Forelimb muscle (tissue), 1 donor: ENCODE measurements around the gene SPI1. TPM values are rescaled to one million over a fixed set of nuclear protein-coding genes. Genes with fewer than 3 reads are reported as not detected.
A peak's percentile ranks its signal among the peaks of the same experiment; 100 is the strongest.

Source experiments
- DNase-seq: peaks from one replicate; pipeline ENCODE4 v3.0.0-alpha.2; 2013; ENCODE audit warnings: low read depth
- polyA plus RNA-seq: library from polyadenylated mRNA; unstranded; fragments of 120-200 nt; gene quantifications from one replicate; pipeline ENCODE4 v1.2.1, GENCODE V29; 2013; ENCODE audit not compliant: insufficient read length

SPI1 gene
- polyA plus RNA-seq, result 6.7 TPM

GRCh38 chr11:47378010-47378835 lies at the start of gene SPI1:
Gene SPI1 (minus strand): TSS chr11:47378547. CDS start chr11:47378353, 194 bp downstream.
- no peak for DNase-seq

GRCh38 chr11:47426062-47426956 lies 48.0 kb upstream of the SPI1 start, which contains the start of gene PSMC3:
Gene PSMC3 (minus strand): TSS chr11:47426439. CDS start chr11:47426279, 160 bp downstream.
- DNase-seq, result peak; percentile 82

- DNase-seq, result no peak
Measured at GRCh38 chr11:47425611-47426010, 47.3 kb upstream of the SPI1 start.

DNA sequence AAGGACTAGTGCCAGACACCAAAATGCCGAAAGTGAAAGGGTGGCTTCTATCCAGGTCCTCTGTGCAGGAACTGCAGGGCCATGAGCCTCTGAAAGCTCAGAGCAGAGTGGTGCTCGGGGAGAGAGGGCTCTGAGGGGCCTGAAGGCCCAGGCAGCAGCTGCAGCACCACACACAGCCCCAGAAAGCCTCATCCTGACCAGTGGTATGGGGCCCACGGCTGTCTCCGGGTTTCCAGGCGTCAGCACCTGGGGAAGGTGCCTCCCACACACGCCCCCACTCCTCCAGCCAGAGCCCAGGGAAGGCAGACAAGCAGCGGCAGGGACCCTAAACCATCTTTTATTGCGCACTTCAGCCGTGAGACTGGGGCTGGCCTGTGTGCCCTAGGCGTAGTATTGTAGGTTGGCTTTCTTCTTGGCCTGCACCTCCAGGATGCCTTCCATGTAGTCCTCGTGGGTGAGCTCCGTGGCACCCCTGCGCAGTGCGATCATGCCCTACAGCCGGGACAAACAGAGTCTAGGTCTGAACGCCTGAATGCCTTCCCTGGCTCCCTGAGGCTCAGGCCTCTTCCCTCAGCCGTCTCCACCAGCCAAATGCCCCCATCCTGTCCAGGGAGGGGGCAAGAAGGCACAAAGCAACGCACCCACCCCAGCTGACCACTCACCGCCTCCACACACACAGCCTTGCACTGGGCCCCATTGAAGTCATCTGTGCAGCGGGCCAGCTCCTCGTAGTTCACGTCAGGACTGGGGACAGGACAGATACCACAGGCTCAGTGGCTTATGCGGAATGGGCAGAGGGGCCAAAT lies 40.3 kb upstream of the SPI1 start:
- DNase-seq, result no peak

DNA sequence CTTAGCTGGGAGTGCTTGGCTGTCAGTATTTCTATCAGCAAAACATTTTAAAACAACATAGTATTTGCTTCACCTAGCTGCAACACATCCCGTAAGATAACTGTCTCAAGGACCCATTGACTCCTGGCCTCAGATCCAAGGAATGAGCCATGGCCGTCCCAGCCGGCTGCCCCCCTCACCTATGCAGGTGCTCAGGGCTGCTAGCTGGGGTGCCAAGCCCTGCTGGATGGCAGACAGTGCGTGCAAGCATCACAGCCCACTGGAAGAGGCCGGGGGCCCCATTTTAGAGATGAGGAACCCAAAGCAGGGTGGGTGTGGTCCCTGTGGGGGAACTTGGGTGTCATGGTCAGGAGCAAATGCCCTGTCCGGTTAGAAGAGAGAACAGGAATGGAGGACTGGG lies 39.4 kb upstream of the SPI1 start:
- DNase-seq, result no peak

DNA sequence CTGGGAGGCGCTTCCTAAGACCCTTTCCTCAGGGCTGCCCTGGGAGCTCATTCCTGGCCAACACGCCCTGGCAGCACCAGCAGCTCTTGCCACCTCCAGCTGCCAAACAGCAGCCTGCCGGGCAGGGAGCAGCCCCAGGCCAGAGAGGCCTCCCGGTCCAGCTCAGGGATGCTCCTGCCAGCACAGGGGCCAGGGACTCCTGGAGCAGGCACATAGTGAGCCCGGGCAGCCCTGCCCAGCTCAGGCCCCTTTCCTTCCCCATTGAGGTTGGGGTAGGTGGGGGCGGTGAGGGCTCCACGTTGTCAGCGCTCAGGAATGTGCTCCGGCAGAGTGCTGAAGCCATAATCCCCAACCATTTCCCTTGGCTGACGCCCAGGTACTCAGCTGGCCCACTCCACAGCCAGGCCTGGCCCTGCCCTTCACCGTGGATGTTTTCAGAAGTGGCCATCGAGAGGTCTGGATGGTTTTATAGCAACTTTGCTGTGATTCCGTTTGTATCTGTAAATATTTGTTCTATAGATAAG lies 37.7 kb upstream of the SPI1 start:
- DNase-seq, result no peak

DNA sequence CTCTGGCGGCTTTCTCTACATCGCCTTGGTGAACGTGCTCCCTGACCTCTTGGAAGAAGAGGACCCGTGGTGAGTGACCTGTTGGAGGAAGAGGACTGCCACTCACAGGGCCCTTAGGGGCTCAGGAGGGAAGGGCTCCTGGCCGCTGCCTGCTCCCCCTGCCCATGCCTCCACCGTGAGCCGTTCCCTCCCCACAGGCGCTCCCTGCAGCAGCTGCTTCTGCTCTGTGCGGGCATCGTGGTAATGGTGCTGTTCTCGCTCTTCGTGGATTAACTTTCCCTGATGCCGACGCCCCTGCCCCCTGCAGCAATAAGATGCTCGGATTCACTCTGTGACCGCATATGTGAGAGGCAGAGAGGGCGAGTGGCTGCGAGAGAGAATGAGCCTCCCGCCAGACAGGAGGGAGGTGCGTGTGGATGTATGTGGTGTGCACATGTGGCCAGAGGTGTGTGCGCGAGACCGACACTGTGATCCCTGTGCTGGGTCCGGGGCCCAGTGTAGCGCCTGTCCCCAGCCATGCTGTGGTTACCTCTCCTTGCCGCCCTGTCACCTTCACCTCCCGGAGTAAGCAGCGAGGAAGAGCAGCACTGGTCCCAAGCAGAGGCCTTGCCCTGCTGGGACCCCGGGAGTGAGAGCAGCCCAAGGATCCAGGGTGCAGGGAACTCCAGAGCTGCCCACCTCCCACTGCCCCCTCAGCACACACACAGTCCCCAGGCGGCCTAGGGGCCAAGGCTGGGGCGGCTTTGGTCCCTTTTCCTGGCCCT lies 36.9 kb upstream of the SPI1 start:
- DNase-seq, result no peak

- no peak for DNase-seq
Measured at GRCh38 chr11:47414685-47415070, 36.3 kb upstream of the SPI1 start.

DNA sequence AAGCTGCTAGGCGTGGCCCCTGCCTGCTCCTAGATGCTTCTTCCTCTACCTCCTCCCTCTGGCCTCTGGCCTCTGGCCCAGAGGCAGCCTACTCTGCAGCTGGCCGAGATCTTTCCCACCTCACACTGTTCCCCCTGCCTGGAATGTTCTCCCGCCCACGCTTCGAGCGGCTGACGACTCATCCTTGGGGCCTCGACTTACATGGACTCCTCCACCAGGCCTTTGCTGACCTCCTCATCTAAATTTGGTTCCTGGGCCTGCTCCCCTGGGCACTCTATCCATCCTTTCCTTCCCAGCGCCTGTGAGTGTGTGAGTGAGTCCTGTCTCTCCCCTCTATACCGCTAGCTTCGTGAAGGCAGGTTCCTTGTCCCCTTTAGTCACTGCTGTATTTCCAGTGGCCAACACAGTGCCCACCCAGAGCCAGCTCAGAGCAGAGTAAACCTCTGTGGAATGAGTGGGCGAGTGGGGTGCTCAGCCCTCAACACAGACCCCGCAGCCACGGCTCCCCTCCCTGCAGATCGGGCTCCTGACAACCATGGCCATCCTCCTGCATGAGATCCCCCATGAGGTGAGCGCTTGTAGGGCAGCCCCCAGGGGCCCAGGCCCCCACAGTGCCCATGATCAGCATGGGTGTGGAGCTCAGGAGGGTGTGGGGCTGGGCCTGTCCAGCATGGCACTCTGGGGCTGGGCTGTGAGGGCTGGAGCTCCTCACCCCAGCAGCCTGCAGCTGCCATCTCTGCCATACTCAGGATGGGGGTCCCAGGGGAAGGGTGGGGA lies 35.7 kb upstream of the SPI1 start:
- no peak for DNase-seq

- DNase-seq, result no peak
Measured at GRCh38 chr11:47413351-47413750, 35.0 kb upstream of the SPI1 start.

DNA sequence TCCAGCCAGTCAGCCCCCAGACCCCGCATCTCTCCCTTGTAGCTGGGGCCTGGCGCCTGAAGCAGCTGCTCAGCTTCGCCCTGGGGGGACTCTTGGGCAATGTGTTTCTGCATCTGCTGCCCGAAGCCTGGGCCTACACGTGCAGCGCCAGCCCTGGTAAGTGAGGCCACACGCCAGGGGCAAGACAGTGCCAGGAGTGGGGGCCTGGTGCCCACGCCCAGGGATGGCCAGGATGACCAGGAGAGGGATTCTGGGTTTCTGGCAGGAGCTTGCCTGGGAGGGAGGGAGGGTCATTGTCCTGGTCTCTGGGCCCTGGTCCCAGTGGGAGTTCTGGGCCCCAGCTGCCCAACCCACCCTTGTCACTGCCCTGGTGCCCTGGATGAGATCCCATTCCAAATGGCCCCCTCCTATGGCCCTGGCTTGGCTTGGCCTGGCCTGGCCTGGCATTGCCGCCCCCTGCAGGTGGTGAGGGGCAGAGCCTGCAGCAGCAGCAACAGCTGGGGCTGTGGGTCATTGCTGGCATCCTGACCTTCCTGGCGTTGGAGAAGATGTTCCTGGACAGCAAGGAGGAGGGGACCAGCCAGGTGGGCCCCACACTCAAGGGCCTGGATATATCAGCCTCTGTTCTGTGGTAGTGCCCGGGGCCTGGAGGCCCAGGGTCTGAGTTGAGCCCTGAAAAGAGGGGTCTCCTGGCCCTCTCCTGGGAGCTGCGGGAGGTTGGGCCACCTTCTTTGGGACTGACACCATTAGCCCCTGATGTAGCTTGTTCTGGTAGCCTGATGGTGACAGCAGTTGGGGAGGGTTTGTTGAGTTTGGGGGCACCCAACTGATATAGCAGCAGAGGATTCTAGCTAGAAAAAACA lies 33.8 kb upstream of the SPI1 start:
- no peak for DNase-seq

DNA sequence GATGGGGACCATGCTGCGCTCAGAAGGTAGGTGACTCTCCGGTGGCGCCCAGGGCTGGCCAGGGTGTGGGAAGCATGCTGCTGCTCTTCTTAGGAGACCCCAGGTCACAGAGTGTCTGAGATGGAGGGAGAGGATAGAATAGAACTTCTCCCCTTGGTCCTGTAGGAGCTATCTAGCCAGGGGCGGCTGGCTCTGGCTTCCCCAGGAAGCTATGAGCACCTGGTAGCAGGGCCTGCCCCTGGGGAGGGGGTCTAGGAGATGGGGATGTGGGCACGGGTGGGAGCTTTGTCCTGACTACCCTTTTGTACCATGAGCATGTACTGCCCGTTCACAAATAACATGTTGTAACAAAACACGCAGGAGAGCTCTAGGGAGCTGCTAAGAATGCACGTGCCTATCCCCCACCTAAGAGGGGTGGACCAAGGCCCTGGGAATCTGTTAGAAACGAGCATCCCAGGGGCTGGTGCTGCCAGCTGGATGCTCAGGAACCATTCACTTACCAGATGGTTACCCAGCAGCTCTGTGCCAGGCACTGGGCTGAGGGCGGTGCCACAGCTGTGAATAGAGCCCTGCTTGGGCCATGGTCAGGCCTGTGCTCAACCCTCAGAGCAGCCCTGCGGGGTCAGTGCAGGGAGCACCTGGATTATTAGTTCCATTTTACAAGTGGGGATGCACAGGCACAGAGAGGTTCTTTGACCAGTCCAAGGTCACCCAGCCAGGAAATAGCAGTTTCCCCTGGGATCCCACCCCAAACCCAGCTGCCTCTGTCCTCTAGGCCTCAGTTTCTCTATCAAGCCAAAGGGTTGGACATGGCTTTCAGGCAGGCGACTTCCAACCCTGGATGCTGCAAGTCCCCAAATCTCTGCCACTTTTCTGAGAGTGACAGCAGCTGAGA lies 32.3 kb upstream of the SPI1 start:
- DNase-seq, result no peak

DNA sequence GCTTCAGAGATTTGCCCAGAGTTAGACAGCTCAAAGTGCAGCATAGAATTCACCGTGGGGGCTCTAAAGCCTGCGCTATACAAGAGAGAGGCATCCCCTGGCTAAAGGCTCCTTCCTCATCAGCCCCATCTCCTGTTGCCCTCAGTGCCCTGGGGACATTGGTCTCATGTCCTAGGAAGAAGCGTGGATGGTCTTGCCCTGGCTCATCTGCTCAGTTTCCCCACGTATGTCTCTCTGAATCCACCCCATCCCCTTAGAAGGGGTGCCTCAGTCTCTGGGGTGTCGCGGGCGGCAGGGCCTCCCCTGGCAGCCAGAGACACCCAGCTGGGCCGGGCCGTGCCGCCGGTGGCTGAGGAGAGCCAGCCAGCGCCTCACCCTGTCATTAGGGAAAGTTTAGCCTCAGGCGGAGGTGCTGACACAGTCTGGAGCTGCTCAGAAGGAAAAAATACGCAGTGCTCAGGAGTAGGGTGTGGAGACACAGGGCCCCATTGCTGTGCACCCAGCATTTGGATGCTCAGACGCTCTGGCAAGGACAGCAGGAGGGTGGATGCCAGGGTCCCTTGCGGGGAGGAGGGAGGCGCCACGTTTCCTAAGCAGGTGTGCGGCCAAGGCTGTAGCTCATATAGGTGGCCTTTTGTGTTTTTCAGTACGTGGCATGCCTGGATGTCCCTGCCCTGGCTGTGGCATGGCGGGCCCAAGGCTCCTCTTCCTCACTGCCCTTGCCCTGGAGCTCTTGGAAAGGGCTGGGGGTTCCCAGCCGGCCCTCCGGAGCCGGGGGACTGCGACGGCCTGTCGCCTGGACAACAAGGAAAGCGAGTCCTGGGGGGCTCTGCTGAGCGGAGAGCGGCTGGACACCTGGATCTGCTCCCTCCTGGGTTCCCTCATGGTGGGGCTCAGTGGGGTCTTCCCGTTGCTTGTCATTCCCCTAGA lies 31.4 kb upstream of the SPI1 start:
- no peak for DNase-seq

DNA sequence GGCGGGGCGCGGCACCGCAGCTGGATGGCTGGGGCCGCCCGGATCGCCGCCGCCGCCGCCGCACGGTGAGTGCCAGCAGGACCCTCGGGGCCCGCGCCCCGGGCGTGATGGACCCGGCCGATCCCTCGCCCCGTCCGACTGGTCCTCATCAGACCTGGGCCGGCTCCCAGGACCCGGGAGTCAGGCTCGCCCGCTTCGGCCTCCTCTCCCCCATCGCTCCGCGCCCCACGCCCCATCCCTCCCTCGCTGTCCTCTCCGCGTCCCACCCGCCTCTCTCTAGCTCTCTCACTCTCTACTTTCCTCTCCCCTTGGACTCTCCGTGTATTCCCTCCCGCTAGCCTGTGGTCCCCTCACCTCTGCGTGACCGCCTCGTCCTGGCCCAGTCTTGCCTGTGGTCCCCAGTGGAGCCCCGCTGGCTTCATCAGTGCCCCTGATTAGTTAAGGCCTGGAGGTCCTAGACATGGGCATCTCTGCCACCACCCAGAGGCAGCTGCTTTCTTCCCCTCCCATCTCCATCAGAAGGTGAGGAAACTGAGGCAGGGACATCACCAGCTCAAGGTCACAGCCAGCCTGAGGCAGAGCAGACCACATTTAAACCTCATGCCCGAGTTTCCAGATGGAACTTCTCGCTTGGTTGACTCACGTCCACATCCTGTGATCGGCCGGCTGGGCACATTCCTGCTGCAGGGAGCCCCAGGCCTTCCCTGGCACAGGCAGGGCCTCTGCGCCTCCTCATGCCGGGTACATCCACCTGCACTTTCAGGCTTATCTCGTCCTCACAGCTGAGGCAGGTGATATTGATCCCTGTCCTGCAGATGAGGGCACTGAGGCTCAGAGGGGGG lies 30.5 kb upstream of the SPI1 start:
- no peak for DNase-seq

- peak; percentile 77 for DNase-seq
Measured at GRCh38 chr11:47407746-47408590, 29.6 kb upstream of the SPI1 start, which contains the start of gene SLC39A13. Gene SLC39A13 (plus strand): TSS chr11:47408590. CDS start chr11:47410095, 1,505 bp downstream.
